Testis (tissue), 3 donors: Measurements from ENCODE around the gene SF3B1. TPM values are rescaled to one million over a fixed set of nuclear protein-coding genes. Genes with fewer than 3 reads are reported as not detected.

ENCODE experiments used
- DNase-seq: peaks from one replicate; pipeline ENCODE4 v3.0.0-alpha.2; 2019
- H3K27ac ChIP-seq, 2 donors: fragments of 200-600 bp; sonication (generic); one replicate each; pipeline ENCODE4 v1.5.1; 2019
- H3K27me3 ChIP-seq: fragments of 200-600 bp; sonication (generic); one replicate; pipeline ENCODE4 v1.5.1; 2019
- H3K36me3 ChIP-seq: fragments of 200-600 bp; sonication (generic); one replicate; pipeline ENCODE4 v1.5.1; 2017; ENCODE audit warnings: low read depth; ENCODE audit errors: missing control alignments
- H3K4me1 ChIP-seq: fragments of 200-600 bp; sonication (generic); one replicate; pipeline ENCODE4 v1.5.1; 2019
- H3K4me3 ChIP-seq, 2 donors: fragments of 200-600 bp; sonication (generic); one replicate each; pipeline ENCODE4 v1.5.1; 2017 to 2019
- H3K9me3 ChIP-seq: fragments of 200-600 bp; sonication (generic); one replicate; pipeline ENCODE4 v1.5.1; 2017
- CTCF ChIP-seq, 3 experiments: fragments of 450-650 bp in 2 of 3; fragments of 200-600 bp in 1 of 3; sonication (generic) in 1 of 3; IDR thresholded peaks; one replicate each; pipeline ENCODE4 v1.5.1; 2016 to 2019; ENCODE audit warnings: antibody characterized with exemption in 3 of 3, mild to moderate bottlenecking in 2 of 3, moderate library complexity in 1 of 3
- POLR2A ChIP-seq: fragments of 450-650 bp; IDR thresholded peaks from one replicate; pipeline ENCODE4 v1.6.1; 2017; ENCODE audit warnings: antibody characterized with exemption, mild to moderate bottlenecking, moderate library complexity
- WGBS, 2 donors: methylation state at CpG; one replicate each; pipeline ENCODE4 v1.1.5; 2018; 5-methylcytosine and 5-hydroxymethylcytosine counted together
- intact Hi-C: fragments of 100-400 bp; cut with DNase I; formaldehyde crosslinking; loops from one replicate; pipeline ENCODE4 v1.15.1; 2023; ENCODE audit warnings: low total_unique reads
- polyA plus RNA-seq: library from polyadenylated mRNA; stranded (reverse); fragments of 350-450 nt; fragmentation: Illumina TruSeq; extraction: RNeasy Lipid Tissue Mini Kit (QIAGEN cat#74804); gene quantifications from one replicate; pipeline ENCODE4 v1.2.3, GENCODE V29; 2014; ENCODE audit warnings: low read depth, low replicate concordance; ENCODE audit not compliant: insufficient read depth
- total RNA-seq, 2 donors: library from RNA; depleted of rRNA; stranded (reverse); fragments of >200 nt; gene quantifications; one replicate each; pipeline ENCODE4 v1.2.3, GENCODE V29; 2016

The SF3B1 gene
- total and polyA plus RNA-seq, 3 donors from 2014 or later = 178 to 293 (median 288) TPM

- Histone ChIP-seq H3K9me3 (no peaks in the 10 kb centered on the region), H3K4me3 (no peak overlapping the region), H3K27ac (no peak overlapping the region), H3K36me3 (no peaks in the 10 kb centered on the region), H3K4me1 (no peaks in the 10 kb centered on the region), H3K27me3 (no peaks in the 10 kb centered on the region)
- TF ChIP-seq POLR2A (no peak), CTCF (IDR thresholded peaks at IDR 0.05) (no peak)
- no peak for DNase-seq
- intact Hi-C loops = no loop called here
Observed at GRCh38 chr2:197360744-197361156, 74.1 kb downstream of the SF3B1 start.

DNA sequence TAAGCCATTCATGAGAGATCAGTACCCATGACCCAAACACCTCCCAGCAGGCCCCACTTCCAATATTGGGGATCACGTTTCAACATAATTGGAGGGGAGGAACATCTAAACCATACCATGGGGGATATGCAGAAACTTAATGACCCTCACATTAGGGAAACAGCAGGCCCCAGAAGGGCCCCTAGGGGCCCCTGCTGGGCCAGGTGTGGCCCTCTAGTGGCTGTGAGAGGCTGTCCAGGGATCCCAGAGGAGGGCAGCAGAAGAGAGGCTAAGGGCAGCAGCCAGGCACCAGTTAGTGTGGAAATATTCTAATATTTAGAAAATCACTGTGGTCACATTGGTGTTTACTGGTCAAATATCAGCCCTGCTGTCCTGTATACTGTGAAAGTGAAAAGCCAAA, 75.0 kb downstream of the SF3B1 start:
- H3K4me1 ChIP-seq = no peaks in the 10 kb centered on the region
- H3K4me3 ChIP-seq = no peak overlapping the region
- no peaks in the 10 kb centered on the region for H3K36me3 ChIP-seq
- H3K27ac ChIP-seq = no peak overlapping the region
- H3K9me3 ChIP-seq = no peaks in the 10 kb centered on the region
- TF ChIP-seq CTCF (IDR thresholded peaks at IDR 0.05) = no peak
- WGBS, 2 donors = 88 to 100% methylated on average over 1 of the region's 1 CpG
- no peaks in the 10 kb centered on the region for H3K27me3 ChIP-seq
- intact Hi-C loops = no loop called here
- DNase-seq = no peak

GRCh38 chr2:197358931-197359330, 75.9 kb downstream of the SF3B1 start:
- Histone ChIP-seq H3K9me3 (no peaks in the 10 kb centered on the region), H3K4me1 (no peaks in the 10 kb centered on the region), H3K27me3 (no peaks in the 10 kb centered on the region), H3K27ac (no peak overlapping the region), H3K4me3 (no peak overlapping the region), H3K36me3 (no peaks in the 10 kb centered on the region)
- intact Hi-C loops = no loop called here
- no peak for DNase-seq
- TF ChIP-seq CTCF (IDR thresholded peaks at IDR 0.05) = no peak
- no peak for TF ChIP-seq POLR2A
- WGBS, 2 donors = 66 to 69% methylated on average over 2 of the region's 2 CpGs

DNA sequence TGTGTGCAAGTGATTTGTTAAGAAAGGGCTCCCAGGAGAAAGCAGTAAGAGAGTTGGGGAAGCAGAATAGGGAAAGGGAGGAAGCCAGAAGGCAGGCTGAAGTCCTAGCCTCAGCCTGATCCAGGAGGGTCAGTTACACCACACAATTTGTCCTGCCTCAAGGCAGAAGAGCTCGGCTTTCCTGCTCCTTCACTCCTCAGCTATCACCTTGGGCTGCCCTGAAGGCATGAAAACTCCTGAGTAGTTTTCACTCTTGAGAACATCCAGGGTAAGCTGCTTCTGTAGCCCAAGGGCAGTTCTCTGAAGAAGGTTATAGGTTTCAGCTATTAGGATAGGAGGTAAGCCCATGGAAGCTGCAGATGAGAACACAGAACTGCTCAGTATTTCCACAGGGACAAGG, 76.8 kb downstream of the SF3B1 start:
- TF ChIP-seq CTCF (IDR thresholded peaks at IDR 0.05) (no peak), POLR2A (no peak)
- no peaks in the 10 kb centered on the region for H3K9me3 ChIP-seq
- no peaks in the 10 kb centered on the region for H3K36me3 ChIP-seq
- 86 to 100% methylated on average over 1 of the region's 1 CpG for WGBS, 2 donors
- H3K27ac ChIP-seq = no peak overlapping the region
- no peak for DNase-seq
- intact Hi-C loops = no loop called here
- no peaks in the 10 kb centered on the region for H3K4me1 ChIP-seq
- no peak overlapping the region for H3K4me3 ChIP-seq
- no peaks in the 10 kb centered on the region for H3K27me3 ChIP-seq

GRCh38 chr2:197356136-197356535, 78.7 kb downstream of the SF3B1 start:
- WGBS, 2 donors = 86 to 96% methylated on average over 4 to 5 of the region's 5 CpGs
- no peak for TF ChIP-seq POLR2A
- Histone ChIP-seq H3K9me3 (no peaks in the 10 kb centered on the region), H3K27me3 (no peaks in the 10 kb centered on the region), H3K4me3 (no peak overlapping the region), H3K27ac (no peak overlapping the region), H3K4me1 (no peaks in the 10 kb centered on the region), H3K36me3 (no peaks in the 10 kb centered on the region)
- no peak for DNase-seq
- intact Hi-C loops = no loop called here
